Measurements from ENCODE around the gene FBXO45. TPM values are rescaled to one million over a fixed set of nuclear protein-coding genes. Genes with fewer than 3 reads are reported as not detected.
"Not testable (repeated sequence)": the region's sequence is repeated elsewhere in the genome, so short reads cannot be mapped to it uniquely, and the experiment has no call there.

Gene FBXO45
- total and polyA plus RNA-seq, 12 donors = 1.5 to 8.1 (median 5.1) TPM

DNA sequence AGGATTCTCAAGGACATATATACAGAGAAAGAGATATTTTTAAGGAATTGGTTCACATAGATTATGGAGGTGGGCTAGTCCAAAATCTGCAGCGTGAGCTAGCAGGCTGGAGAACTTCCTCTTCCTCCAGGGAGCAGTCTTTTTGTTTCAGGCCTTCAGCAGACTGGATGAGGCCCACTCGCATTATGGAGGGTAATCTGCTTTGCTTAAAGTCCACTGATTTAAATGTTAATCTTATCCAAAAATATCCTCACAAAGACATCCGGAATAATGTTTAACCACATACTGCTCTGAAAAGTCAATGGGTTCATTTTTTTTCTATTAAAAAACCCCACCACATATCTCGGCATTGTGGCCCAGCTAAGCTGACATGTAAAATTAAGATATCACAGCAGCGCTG is 48.8 kb downstream of the FBXO45 start:
- peaks cover 0 to 11% of the 10 kb centered on the region in 2 donors for H3K4me1 ChIP-seq (replicated peaks in 1 of 2)
- WGBS, 4 donors = 65 to 78% (median 69%) methylated on average over 5 of the region's 5 CpGs
- intact Hi-C loops (cut with DNase I) = no loop called here
- no peak for DNase-seq
- no peaks in the 10 kb centered on the region for H3K36me3 ChIP-seq (replicated peaks in 1 of 2)
- no peaks in the 10 kb centered on the region for H3K27me3 ChIP-seq
- H3K4me3 ChIP-seq = no peak overlapping the region
- no peak for TF ChIP-seq POLR2A (IDR thresholded peaks at IDR 0.05)
- TF ChIP-seq, protein P1, sequence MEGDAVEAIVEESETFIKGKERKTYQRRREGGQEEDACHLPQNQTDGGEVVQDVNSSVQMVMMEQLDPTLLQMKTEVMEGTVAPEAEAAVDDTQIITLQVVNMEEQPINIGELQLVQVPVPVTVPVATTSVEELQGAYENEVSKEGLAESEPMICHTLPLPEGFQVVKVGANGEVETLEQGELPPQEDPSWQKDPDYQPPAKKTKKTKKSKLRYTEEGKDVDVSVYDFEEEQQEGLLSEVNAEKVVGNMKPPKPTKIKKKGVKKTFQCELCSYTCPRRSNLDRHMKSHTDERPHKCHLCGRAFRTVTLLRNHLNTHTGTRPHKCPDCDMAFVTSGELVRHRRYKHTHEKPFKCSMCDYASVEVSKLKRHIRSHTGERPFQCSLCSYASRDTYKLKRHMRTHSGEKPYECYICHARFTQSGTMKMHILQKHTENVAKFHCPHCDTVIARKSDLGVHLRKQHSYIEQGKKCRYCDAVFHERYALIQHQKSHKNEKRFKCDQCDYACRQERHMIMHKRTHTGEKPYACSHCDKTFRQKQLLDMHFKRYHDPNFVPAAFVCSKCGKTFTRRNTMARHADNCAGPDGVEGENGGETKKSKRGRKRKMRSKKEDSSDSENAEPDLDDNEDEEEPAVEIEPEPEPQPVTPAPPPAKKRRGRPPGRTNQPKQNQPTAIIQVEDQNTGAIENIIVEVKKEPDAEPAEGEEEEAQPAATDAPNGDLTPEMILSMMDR (IDR thresholded peaks at IDR 0.05) = no peak
- no peak overlapping the region for H3K27ac ChIP-seq
- H3K9me3 ChIP-seq (replicated peaks in 1 of 3) = no peaks in the 10 kb centered on the region

DNA sequence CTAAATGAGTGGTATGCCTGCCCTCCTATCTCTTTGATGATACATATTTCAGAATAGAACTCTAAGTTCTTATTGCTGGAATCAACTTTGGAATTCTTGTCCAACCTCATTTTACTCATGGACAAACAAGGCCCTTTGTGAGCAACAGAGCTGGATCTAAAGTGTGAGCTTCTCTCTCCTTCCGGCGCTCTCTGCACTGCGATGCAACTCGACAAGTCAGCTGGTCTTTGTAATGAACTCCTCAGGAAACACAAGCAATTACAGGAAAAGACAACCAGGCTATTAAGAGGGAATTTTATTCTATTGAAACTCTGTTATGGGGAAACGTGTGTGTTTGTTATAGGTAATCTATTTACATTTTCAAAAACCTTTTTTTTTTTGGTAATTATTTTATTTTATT is 50.8 kb downstream of the FBXO45 start:
- intact Hi-C loops (cut with DNase I) = no loop called here
- DNase-seq = no peak
- 39 to 64% (median 50%) methylated on average over 5 of the region's 5 CpGs for WGBS, 4 donors
- TF ChIP-seq, protein P1 (IDR thresholded peaks at IDR 0.05) = no peak
- no peak for TF ChIP-seq POLR2A (IDR thresholded peaks at IDR 0.05)
- Histone ChIP-seq H3K27ac (no peak overlapping the region), H3K27me3 (no peaks in the 10 kb centered on the region), H3K9me3 (replicated peaks in 1 of 3) (no peaks in the 10 kb centered on the region), H3K4me1 (replicated peaks in 1 of 2) (peaks cover 0 to 11% of the 10 kb centered on the region in 2 donors), H3K4me3 (no peak overlapping the region), H3K36me3 (replicated peaks in 1 of 2) (no peaks in the 10 kb centered on the region)

DNA sequence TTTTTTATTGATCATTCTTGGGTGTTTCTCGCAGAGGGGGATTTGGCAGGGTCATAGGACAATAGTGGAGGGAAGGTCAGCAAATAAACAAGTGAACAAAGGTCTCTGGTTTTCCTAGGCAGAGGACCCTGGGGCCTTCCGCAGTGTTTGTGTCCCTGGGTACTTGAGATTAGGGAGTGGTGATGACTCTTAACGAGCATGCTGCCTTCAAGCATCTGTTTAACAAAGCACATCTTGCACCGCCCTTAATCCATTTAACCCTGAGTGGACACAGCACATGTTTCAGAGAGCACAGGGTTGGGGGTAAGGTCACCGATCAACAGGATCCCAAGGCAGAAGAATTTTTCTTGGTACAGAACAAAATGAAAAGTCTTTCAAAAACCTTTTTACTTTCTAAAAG is 51.2 kb downstream of the FBXO45 start:
- H3K4me1 ChIP-seq (replicated peaks in 1 of 2) = peaks cover 0 to 11% of the 10 kb centered on the region in 2 donors
- intact Hi-C loops (cut with DNase I) = not testable (repeated sequence)
- WGBS, 4 donors = 50 to 71% (median 66%) methylated on average over 2 to 3 of the region's 5 CpGs

GRCh38 chr3:196620161-196620604 is 51.7 kb downstream of the FBXO45 start:
- intact Hi-C loops (cut with DNase I) = no loop called here
- no peak overlapping the region for H3K4me3 ChIP-seq
- peak in 5 of 7 donors; percentile 42 to 70 (median 50) for DNase-seq
- 52 to 74% (median 67%) methylated on average over 9 to 10 of the region's 10 CpGs for WGBS, 4 donors
- TF ChIP-seq, protein P1 (IDR thresholded peaks at IDR 0.05) = no peak
- TF ChIP-seq POLR2A (IDR thresholded peaks at IDR 0.05) = no peak
- no peaks in the 10 kb centered on the region for H3K9me3 ChIP-seq (replicated peaks in 1 of 3)
- H3K36me3 ChIP-seq (replicated peaks in 1 of 2) = no peaks in the 10 kb centered on the region
- peaks cover 0 to 11% of the 10 kb centered on the region in 2 donors for H3K4me1 ChIP-seq (replicated peaks in 1 of 2)
- H3K27ac ChIP-seq = peak overlapping the region in 2 of 5 donors; percentile 41 to 78
- no peaks in the 10 kb centered on the region for H3K27me3 ChIP-seq

More for the DNA sequence above, 51.2 kb downstream of the FBXO45 start:
- not testable (repeated sequence) for H3K27me3 ChIP-seq; H3K4me3 ChIP-seq; H3K36me3 ChIP-seq (replicated peaks in 1 of 2); H3K9me3 ChIP-seq (replicated peaks in 1 of 3); DNase-seq
- peak overlapping the region in 2 of 5 donors; percentile 41 to 78 for H3K27ac ChIP-seq

- intact Hi-C loops (cut with DNase I) = no loop called here
- DNase-seq = no peak
- 42 to 66% (median 48%) methylated on average over 2 of the region's 2 CpGs for WGBS, 4 donors
- Histone ChIP-seq H3K27me3 (no peaks in the 10 kb centered on the region), H3K27ac (peak overlapping the region in 1 of 5 donors; percentile 78), H3K4me1 (replicated peaks in 1 of 2) (peaks cover 0 to 11% of the 10 kb centered on the region in 2 donors), H3K36me3 (replicated peaks in 1 of 2) (no peaks in the 10 kb centered on the region), H3K4me3 (no peak overlapping the region), H3K9me3 (replicated peaks in 1 of 3) (no peaks in the 10 kb centered on the region)
- TF ChIP-seq, protein P1 (IDR thresholded peaks at IDR 0.05) = no peak
- no peak for TF ChIP-seq POLR2A (IDR thresholded peaks at IDR 0.05)
Observed at GRCh38 chr3:196620684-196621083, 52.2 kb downstream of the FBXO45 start.
